Keratinocyte (primary cell): ENCODE results near the gene ADARB2. TPM values are rescaled to one million over a fixed set of nuclear protein-coding genes. Genes with fewer than 3 reads are reported as not detected.

Experiments
- DNase-seq: peaks from one replicate; pipeline ENCODE4 v3.0.0-alpha.2; 2011; ENCODE audit warnings: low read depth, missing footprints, low spot score
- FAIRE-seq: peaks from 2 replicates; lab custom pipeline; 2011; peaks lifted over from hg19 to GRCh38; lab: Jason Lieb, UNC
- H2AFZ ChIP-seq: 2 replicates; pipeline ENCODE4 v1.6.0; 2012; ENCODE audit warnings: low read length, control low read depth, inconsistent platforms; ENCODE audit not compliant: control insufficient read depth
- H3K27ac ChIP-seq: 2 replicates; pipeline ENCODE4 v1.5.1; 2011; ENCODE audit warnings: low read length; ENCODE audit not compliant: control insufficient read depth, insufficient read depth
- H3K27me3 ChIP-seq: 3 replicates; pipeline ENCODE4 v1.6.0; 2011; ENCODE audit warnings: low read length; ENCODE audit not compliant: control insufficient read depth, insufficient read depth; ENCODE audit errors: extremely low read depth
- H3K36me3 ChIP-seq, 2 experiments: 2 replicates in 1 of 2; 3 replicates in 1 of 2; pipeline ENCODE4 v1.5.1; 2011; ENCODE audit warnings: low read length in 2 of 2, mild to moderate bottlenecking in 1 of 2; ENCODE audit not compliant: control insufficient read depth in 2 of 2, insufficient read depth in 2 of 2; ENCODE audit errors: extremely low read depth in 1 of 2
- H3K4me1 ChIP-seq: 3 replicates; pipeline ENCODE4 v1.5.1; 2011; ENCODE audit warnings: low read length; ENCODE audit not compliant: control insufficient read depth, insufficient read depth; ENCODE audit errors: extremely low read depth
- H3K4me2 ChIP-seq: 3 replicates; pipeline ENCODE4 v1.6.0; 2011; ENCODE audit warnings: low read depth, low read length; ENCODE audit not compliant: control insufficient read depth, insufficient read depth; ENCODE audit errors: extremely low read depth
- H3K4me3 ChIP-seq, 3 experiments: fragments of 200-600 bp in 1 of 3; sonication (generic) in 1 of 3; 2 replicates in 2 of 3; 3 replicates in 1 of 3; pipeline ENCODE4 v1.5.1; 2011 to 2016; ENCODE audit warnings: low read length in 3 of 3, mild to moderate bottlenecking in 3 of 3, control low read depth in 2 of 3, inconsistent platforms in 1 of 3, low read depth in 1 of 3, mixed read lengths in 1 of 3, mixed run types in 1 of 3, moderate library complexity in 1 of 3; ENCODE audit not compliant: control insufficient read depth in 2 of 3, insufficient read depth in 2 of 3; ENCODE audit errors: extremely low read depth in 1 of 3
- H3K79me2 ChIP-seq: 2 replicates; pipeline ENCODE4 v1.6.0; 2012; ENCODE audit warnings: low read length; ENCODE audit not compliant: control insufficient read depth, insufficient read depth
- H3K9ac ChIP-seq: 3 replicates; pipeline ENCODE4 v1.6.0; 2011; ENCODE audit warnings: low read length; ENCODE audit not compliant: control insufficient read depth, insufficient read depth; ENCODE audit errors: extremely low read depth
- H3K9me1 ChIP-seq: 3 replicates; pipeline ENCODE4 v1.6.0; 2011; ENCODE audit warnings: low read length; ENCODE audit not compliant: control insufficient read depth, insufficient read depth; ENCODE audit errors: extremely low read depth
- H3K9me3 ChIP-seq: 2 replicates; pipeline ENCODE4 v1.5.1; 2012; ENCODE audit warnings: low read depth, low read length; ENCODE audit not compliant: control insufficient read depth
- H4K20me1 ChIP-seq: 3 replicates; pipeline ENCODE4 v1.6.0; 2011; ENCODE audit warnings: low read length; ENCODE audit not compliant: control insufficient read depth, insufficient read depth; ENCODE audit errors: extremely low read depth
- CTCF ChIP-seq, 3 experiments: IDR thresholded peaks in 1 of 3; conservative IDR thresholded peaks in 1 of 3; optimal IDR thresholded peaks in 1 of 3; 2 replicates in 2 of 3; 3 replicates in 1 of 3; pipeline versions ENCODE3 to v1.5.1; 2011; ENCODE audit warnings: low read length in 3 of 3, mild to moderate bottlenecking in 3 of 3, moderate library complexity in 2 of 3, control low read depth in 1 of 3, inconsistent platforms in 1 of 3; ENCODE audit not compliant: insufficient read depth in 2 of 3; ENCODE audit errors: extremely low read depth in 1 of 3
- EZH2 ChIP-seq: IDR thresholded peaks from one replicate; pipeline ENCODE4 v1.6.1; 2012; ENCODE audit warnings: inconsistent platforms, mild to moderate bottlenecking, low read length, moderate library complexity
- dilution Hi-C: fragments of 300-500 bp; cut with MboI; formaldehyde crosslinking; loops from one replicate; pipeline ENCODE4 v1.7.0; 2020; ENCODE audit warnings: low sequenced_read_pairs; ENCODE audit not compliant: extremely low pct_ligation_motif_present
- polyA plus RNA-seq, 5 experiments: library from polyadenylated mRNA; depleted of rRNA in 3 of 5; stranded (reverse) in 3 of 5; stranded (forward) in 1 of 5; unstranded in 1 of 5; fragments of >200 nt; gene quantifications; 1 replicate in 1 of 5; 2 replicates in 3 of 5; 3 replicates in 1 of 5; pipeline versions ENCODE4 v1.2.1 to v1.2.3, GENCODE V29; 2011 to 2012; ENCODE audit warnings: missing spikeins in 2 of 5, low read depth in 1 of 5, low replicate concordance in 1 of 5

Gene ADARB2
- polyA plus RNA-seq, 1 donor (not counting 4 experiments of a cell fraction or from before 2014, with no cell fraction given) = not detected

- no peaks in the 10 kb centered on the region for H3K9me1 ChIP-seq
- peaks cover 18% of the 10 kb centered on the region for H3K9me3 ChIP-seq
- H3K4me2 ChIP-seq = no peak overlapping the region
- TF ChIP-seq EZH2 (no peak), CTCF (optimal IDR thresholded peaks at IDR 0.05 in 1 of 3, IDR thresholded peaks at IDR 0.05 in 1 of 3, conservative IDR thresholded peaks at IDR 0.05 in 1 of 3; ENCODE audit: extremely low read depth in 1 of 3, insufficient read depth in 2 of 3, low read length in 3 of 3) (no peak)
- dilution Hi-C loops = no loop called here
- no peak overlapping the region for H3K4me3 ChIP-seq
- FAIRE-seq (no peak), DNase-seq (no peak)
- no peaks in the 10 kb centered on the region for H4K20me1 ChIP-seq
- H3K36me3 ChIP-seq = no peaks in the 10 kb centered on the region
- no peak overlapping the region for H2AFZ ChIP-seq
- H3K27me3 ChIP-seq = no peaks in the 10 kb centered on the region
- H3K9ac ChIP-seq = no peak overlapping the region
- H3K27ac ChIP-seq = no peak overlapping the region
- no peaks in the 10 kb centered on the region for H3K4me1 ChIP-seq
- no peaks in the 10 kb centered on the region for H3K79me2 ChIP-seq
These were observed 520.6 kb downstream of the ADARB2 start for GRCh38 chr10:1216574-1217236.

GRCh38 chr10:1215862-1216573 is 521.3 kb downstream of the ADARB2 start:
- Histone ChIP-seq H3K9me3 (peaks cover 18% of the 10 kb centered on the region), H3K4me3 (no peak overlapping the region), H2AFZ (no peak overlapping the region), H3K9me1 (no peaks in the 10 kb centered on the region), H4K20me1 (no peaks in the 10 kb centered on the region), H3K4me2 (no peak overlapping the region), H3K36me3 (no peaks in the 10 kb centered on the region), H3K9ac (no peak overlapping the region), H3K79me2 (no peaks in the 10 kb centered on the region), H3K27ac (no peak overlapping the region), H3K27me3 (no peaks in the 10 kb centered on the region), H3K4me1 (no peaks in the 10 kb centered on the region)
- FAIRE-seq (no peak), DNase-seq (no peak)
- dilution Hi-C loops = no loop called here
- TF ChIP-seq CTCF (optimal IDR thresholded peaks at IDR 0.05 in 1 of 3, IDR thresholded peaks at IDR 0.05 in 1 of 3, conservative IDR thresholded peaks at IDR 0.05 in 1 of 3; ENCODE audit: extremely low read depth in 1 of 3, insufficient read depth in 2 of 3, low read length in 3 of 3) (no peak), EZH2 (no peak)
